Measurements from ENCODE around the gene IQCK.
"Not testable (repeated sequence)": the region's sequence is repeated elsewhere in the genome, so short reads cannot be mapped to it uniquely, and the experiment has no call there.

Gene IQCK

GRCh38 chr16:19700319-19700781 lies 17.7 kb upstream of the IQCK start:
- DNase-seq, result no peak

- no peak for DNase-seq
These were observed 17.0 kb upstream of the IQCK start for GRCh38 chr16:19701091-19701490.

DNA sequence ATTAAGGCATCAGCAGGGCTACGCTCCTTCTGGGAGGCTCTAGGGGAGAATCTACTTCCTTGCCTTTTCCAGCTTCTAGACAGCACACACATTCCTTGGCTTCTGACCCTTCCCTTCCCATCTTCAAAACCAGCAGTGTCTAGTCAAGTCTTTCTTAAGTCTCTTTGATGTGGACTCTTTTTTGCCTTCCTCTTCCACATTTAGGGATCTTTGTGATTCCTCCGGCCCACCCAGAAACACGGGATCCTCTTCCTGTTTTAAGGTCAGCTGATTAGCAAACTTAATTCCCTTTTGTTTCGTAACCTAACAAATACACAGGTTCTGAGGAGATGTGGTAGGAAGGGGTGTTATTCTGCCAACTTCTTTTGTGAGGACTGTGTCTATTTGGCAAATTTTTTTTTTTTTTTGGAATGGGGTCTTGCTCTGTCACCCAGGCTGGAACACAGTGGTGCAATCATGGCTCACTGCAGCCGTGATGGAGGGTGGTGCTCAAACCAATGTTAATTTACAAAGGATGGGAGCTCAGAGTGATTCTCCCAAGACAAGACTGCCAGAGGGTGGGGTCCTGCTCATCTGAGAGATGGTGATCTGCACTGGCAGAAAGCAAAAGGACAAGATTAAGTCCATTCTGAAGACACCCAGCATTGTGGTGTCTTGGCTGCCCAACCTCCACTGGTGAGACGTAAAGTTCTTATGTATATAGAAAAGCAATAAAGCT lies 14.7 kb upstream of the IQCK start:
- no peak for DNase-seq

GRCh38 chr16:19704321-19705145 lies 13.5 kb upstream of the IQCK start:
- no peak for DNase-seq

- DNase-seq, result no peak
These were observed 12.9 kb upstream of the IQCK start for GRCh38 chr16:19705146-19705501.

DNA sequence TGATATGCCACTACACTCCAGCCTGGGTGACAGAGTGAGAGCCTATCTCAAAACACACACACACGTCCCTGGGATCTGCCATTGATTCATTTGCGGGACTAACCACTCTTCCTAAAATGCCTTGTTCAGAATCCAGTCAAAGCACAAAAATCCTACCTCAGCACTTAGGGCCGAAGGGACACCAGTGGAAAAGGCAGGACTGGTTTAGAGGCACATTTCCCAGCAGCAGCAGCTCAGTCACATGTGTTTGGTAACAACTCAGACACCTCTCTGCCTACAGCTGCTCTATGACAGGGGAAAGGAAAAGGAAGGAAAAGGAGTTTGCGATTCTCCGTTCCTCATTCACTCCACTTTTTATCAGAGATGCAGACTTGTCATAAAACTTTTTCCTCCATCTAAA lies 12.2 kb upstream of the IQCK start:
- DNase-seq, result no peak

GRCh38 chr16:19706846-19707245 lies 11.2 kb upstream of the IQCK start:
- DNase-seq, result no peak

- DNase-seq, result no peak
These were observed 10.3 kb upstream of the IQCK start for GRCh38 chr16:19707569-19708295.

DNA sequence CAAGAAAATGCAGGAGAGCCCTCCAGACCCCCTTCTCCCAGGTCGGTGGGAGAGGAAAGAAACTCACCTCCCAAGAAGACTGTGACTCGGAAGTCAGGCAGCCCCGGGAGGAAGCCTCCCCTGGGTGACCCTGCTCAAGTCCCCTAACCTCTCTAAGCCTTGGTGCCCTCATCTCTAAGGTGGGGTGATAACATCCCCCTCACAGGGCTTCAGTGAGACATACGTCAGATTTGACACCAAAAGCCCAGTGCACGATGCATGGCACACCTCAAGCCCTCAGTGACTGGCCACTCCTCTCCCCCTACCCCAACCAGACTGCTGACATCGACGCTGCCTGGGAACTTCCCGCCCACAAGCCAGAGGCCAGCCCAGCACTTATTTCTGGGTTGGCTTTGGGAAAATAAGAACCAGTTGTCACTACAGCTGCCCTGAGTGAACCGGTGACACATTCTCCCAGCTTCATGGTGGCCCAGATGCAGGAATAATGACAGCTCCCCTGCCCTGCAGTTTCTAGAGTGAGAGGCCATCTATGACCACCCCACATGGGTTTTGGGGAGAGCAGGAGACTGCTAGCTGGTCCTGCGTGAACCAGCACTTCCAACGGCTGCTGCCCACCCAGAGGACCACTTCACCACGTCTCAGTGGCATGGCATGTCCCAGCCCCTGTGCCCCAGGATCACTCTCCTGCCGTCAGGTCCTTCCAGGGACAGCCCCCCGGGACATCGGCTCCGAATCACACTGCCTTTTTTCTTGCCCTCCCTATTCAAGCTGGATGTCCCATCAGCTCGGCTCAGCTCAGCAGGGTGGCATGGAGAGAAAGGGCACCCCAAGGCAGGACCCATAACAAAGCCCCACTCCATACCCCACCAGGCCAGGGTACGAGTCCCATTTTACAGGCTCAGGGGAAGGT lies 9.5 kb upstream of the IQCK start:
- no peak for DNase-seq

DNA sequence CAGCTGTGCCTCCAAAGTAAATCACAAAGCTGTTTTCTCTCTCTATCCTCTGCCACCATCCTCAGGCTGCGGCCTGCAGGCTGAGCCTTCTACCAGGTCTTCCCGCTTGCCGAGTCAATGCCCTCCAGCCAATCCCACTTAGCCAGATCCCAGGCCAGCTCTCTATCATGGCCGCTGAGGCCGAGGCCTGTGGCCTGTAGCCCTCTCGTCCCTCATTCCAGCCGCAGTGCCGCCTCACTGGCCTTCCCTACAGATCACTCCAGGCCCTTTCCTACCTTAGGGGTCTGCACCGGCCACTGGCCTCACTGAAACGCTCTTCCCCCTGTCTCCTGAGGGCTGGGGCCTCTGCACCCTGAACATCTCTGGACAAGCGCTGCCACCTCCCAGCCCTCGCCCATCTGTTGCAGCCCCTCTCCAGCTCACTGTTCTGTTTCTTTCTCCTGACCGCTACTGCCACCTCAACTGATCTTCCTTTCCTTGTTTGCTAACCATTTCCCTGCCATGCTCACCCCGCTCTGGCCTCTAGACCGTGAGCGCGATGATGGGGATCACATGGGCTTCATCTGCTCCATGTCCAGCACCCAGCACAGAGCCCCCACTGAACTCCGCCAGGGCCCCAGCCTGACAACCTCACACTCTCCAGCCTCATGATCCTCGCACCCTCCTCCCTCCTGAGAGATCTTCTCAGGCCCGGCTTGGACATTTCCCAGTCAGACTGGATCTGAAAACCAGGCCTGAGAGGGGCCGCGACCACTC lies 8.5 kb upstream of the IQCK start:
- no peak for DNase-seq

DNA sequence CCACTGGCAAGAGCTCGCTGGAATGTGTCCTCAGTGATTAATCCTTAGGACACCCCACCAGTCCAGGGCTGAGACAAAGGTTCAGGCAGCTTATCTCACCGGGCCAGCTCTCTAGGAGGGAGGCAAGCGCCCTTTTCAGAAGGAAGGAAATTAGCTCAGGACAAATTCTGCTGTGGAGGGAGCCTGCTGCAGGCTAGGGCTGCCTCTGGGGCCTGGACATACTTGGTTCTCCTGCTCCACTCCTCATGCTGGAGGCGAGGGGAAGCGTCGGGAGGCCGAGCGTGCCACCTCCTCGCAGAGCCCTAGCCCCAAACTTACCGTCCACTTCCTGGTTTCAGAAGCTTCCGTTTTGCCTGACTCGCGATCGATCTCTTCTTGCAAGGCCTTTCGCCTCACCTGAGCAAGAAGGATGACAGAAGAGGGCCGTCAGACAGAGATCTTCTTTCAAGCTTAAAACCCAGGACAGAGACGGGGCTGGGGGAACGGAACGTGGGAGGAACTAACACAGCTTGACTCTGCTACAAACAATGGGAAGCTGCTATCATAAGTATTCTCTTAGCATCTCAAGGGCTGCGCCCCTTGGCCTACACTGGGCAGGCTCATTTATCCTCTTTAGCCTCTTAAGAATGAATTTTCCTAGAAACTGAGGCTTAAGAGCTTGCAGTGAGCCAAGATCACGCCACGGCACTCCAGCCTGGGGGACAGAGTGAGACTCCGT lies 7.7 kb upstream of the IQCK start:
- DNase-seq, result no peak

DNA sequence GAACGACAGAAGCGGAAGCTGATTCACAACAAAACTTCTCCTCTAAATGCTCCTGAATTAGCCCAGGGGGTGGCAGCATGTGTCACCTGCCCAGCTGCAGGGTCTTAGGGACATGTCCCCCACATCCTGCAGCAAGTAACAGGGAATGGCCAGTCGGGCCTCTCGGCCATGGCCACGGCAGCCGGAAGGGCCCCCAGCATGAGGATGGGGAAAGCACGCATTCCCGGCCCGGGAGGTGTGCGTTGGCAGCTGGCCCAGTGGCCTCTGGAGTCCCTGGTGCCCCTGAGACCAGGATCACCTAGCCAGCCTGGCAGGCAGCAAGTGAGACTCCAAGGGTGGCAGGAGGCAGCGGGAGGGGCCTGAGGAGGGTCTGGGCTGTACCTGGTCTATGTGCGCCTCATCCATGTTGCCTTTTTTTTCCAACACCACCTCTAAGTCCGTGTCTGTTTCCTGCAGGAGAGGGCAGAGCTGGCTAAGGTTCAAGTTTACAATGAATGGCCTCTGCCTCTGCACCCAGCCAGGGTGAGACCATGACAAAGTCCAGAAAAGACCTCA lies 7.0 kb upstream of the IQCK start:
- DNase-seq, result no peak

DNA sequence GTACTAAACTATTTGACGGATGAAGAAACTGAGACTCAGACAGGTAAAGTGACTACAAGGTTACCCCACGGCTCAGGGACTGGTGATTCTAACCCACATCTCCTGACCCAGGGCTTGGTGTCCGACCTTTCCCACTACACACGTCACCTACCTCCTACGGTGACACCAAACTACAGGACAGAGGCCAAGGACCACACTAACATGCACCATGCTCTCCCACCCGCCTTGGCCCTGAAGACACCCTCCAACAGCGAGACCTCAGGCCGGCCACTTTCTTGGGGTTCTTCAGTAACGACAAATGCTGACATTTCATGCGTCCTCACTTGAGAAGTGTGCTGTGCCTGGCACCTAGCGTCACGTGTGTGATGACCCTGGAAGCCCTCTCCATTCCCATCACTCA lies 6.4 kb upstream of the IQCK start:
- no peak for DNase-seq

DNA sequence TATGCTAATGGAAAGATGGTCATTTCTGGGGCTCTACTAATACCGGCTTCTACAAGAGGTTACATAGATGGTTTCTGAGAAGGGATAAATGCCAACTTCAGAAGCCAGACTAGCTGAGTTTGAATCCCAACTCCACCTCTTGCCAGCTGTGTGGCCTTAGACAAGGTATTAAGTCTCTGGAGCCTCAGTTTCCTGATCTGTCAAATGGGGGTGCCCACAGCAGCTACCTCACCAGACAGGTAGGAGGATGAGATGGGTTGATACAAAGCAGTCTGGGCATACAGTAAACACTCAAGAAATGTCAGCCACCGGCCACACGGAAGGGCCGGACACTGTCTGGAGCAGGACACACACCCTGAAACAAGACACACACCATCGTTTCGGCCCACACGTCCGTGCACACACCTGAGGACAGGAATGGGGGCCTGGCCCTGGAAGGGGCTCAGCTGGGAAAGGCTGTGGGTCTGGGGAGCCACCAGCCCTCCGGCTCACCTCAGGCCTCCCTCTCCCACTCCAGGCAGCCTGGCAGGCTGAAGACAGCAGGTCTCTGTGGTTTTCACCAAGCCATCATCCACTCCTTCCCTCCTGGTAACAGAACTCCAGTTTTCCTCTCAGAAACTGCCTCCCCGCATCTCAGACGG lies 5.5 kb upstream of the IQCK start:
- DNase-seq, result no peak

- no peak for DNase-seq
These were observed 4.4 kb upstream of the IQCK start for GRCh38 chr16:19713697-19714096.

GRCh38 chr16:19715566-19715965 lies 2.5 kb upstream of the IQCK start:
- no peak for DNase-seq

DNA sequence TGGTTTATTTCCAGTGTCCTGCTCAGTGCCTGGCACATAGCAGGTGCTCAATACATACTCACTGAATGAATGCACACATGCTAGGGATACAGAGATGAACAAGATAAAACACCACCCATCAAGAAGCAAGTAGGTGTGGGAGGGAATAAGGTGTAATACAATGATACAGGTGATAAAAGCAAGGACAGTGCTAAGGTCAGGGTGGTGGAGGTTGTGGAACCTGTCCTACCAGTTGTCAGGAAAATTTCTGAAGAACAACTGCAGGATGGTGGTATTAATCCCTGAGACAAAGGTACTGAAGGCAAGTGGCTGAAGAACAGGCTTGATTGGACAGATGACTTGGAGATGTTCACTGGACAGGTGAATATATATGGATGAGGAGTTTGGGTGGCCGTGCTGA lies 1.9 kb upstream of the IQCK start:
- DNase-seq, result no peak

GRCh38 chr16:19716728-19717127 lies 1.3 kb upstream of the IQCK start:
- not testable (repeated sequence) for DNase-seq

- no peak for DNase-seq
These were observed 757 bp upstream of the IQCK start for GRCh38 chr16:19717314-19717713.

DNA sequence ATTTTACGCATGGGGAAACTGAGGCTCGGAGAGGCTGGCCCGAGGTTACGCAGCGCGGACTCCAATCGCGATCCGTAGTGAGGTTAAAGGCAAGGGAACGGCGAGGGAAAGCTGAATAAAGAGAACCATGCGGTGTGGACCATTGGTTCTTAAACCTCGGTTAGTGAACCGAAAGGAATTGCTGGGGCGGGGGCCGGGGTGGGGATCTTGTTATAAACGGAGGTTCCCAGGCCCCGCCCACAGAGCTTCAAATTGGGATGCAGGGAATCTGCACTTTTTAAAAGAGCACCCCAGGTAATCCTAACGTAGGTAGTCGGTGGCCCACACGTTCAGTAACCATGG lies 524 bp downstream of the IQCK start:
- no peak for DNase-seq

Measured in AML-193 (cell line).